Myocyte (in vitro differentiated cells): ENCODE results near the gene CD69. TPM values are rescaled to one million over a fixed set of nuclear protein-coding genes. Genes with fewer than 3 reads are reported as not detected.
"Not testable (repeated sequence)": the region's sequence is repeated elsewhere in the genome, so short reads cannot be mapped to it uniquely, and the experiment has no call there.

ENCODE experiments used
- DNase-seq: peaks from one replicate; pipeline ENCODE4 v3.0.0-alpha.2; 2012; ENCODE audit warnings: low read depth
- total RNA-seq: library from RNA; depleted of rRNA; stranded (reverse); fragments of >200 nt; gene quantifications from 2 replicates; pipeline ENCODE4 v1.2.3, GENCODE V29; 2014

The CD69 gene
- total RNA-seq, 1 donor from 2014 or later = not detected

DNA sequence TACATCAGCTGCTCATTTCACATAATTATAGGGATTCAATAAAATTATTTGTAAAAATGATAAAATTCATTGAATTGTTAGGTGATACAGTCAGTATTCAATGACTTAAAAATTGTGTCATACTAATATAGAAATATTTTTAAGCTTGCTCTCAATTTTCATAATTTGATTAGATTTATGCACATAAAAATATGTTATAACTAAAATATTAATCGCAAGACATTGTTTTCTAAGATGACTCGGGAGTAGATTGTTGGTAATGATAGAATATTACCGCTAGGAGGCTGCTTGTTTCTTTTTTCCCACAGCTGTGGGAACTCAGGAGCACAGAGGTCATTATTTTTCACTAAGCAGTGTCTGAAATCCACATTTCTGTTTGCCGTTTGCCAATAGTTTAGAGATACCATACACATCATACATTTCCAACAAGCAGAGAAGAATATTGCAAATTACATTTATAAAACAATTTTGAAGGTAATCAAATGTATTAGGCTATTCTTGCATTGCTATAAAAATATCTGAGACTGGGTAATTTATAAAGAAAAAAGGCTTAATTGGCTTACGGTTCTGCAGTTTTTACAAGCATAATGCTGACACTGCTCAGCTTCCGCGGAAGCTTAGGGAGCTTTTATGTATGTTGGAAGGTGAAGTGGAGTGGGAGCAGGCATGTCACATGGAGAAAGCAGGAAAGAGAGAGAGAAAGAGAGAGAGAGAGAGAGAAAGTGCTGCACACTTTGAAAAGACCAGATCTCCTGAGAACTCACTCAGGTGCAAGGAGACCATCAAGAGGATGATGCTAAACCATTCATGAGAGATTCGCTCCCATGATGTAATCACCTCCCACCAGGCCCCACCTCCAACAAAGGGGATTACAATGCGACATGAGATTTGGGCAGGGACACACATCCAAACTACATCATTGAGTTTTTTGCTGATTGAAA, 9.2 kb downstream of the CD69 start:
- peak; percentile 34 for DNase-seq

DNA sequence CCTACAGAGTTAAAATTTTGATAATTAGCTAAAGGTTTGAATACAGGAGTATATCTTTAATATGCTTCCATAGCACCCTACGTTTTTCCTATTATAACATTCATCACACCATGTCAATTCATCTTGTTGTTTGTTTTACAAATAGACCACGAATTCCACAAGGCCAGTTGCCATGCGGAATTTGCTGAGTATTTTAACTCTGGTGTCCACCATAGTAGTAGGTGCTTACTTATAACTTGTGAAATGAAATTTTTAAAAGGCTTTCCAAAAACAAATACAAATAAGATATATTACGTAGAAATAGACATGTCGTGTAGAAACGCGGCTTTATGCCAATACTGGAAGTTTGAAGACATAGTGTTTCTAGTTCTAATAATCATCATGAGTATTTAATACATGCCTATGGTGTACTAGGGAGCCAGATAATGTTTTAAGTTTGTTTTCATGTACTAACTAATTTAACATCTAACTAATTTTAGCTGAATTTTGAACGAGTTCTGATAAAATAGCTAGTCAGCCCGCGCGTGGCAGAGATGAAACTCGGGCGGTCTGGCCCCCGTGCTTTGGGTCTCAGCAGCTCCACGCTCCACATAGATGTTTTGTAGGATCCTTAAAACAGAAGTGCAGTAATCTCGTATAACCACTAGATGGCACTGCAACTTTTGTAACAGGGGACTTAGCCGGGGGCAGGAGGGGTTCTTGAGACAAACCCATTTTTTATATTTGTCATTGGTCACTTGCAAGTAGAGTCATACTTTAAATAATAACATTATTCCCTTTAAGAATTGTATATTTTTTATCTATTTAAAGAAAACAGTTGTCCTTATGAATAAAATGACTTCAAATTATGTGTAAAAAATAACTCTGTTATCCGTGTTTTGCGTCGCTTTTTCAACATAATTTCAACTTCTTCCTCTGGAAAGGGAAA, 10.2 kb downstream of the CD69 start:
- peak; percentile 74 for DNase-seq

DNA sequence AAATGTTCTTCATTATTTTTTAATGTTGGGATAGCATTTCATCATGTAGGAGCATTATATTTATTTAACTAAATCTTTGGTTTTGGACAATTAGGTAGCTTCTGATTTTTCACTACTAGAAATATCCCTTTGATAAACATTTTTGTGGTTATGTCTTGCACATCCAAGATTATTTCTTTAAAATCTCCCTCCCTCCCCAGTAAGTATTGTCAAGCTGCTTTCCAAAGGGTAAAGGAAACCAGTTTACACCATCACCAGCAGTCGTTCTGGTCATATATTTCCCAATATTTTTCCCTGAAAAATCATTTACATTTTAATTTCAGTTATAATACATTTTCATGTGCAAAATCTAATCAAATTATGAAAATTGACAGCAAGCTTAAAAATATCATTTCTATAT, 11.1 kb downstream of the CD69 start:
- DNase-seq = no peak

DNA sequence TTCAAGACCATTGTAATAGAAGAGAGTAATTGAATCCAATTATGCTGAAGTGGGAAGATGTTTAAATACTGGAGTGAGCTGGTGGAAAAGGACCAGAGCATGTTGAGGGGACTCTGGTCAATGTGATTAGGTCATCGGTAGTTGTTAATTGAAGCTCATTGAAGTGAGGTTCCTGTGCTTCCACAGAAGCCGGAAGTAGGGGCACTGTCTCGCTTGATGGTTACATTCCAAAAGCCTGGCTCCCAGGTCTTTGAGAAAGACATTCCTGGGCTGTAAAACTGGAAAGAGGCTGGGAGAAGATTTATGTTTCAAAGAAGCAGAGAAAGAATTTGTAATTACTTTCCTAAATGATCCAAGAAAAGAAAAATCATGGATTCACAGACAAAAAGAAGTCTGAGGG, 15.5 kb downstream of the CD69 start:
- DNase-seq = no peak

DNA sequence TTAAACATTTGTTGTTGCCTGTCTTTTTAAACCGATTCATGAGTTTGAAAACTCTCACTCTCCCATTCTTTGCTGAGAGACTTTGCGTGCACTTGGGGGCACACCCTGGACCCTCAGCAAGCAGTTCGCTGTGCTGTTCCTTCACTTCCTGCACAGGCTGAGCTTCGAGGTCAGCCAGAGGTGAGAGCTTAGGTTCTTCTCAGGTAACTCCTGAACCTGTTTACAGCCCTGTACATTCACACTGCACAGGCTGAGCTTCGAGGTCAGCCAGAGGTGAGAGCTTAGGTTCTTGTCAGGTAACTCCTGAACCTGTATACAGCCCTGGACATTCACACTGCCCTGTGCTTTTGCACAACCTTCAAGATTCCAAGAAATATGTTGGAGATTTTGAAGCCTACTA, 18.0 kb downstream of the CD69 start:
- DNase-seq = no peak

DNA sequence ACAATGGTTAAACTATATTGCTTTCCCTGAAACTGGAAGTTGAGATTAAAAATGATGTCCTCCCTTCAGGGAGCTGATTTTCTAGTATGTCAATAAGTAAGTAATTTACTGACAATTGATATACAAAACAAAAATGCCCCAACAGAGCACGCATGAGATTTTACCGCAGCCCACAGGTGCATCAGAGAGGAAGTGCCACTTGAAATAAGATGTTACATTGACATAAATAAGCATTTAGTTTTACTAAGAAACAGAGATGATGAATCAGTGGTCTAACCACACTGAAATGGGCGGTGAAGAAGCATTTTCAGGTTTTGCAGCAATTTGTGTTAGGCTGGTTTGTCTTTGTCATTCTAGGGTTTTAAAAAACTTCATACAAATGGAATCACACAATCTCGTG, 19.0 kb downstream of the CD69 start:
- no peak for DNase-seq

DNA sequence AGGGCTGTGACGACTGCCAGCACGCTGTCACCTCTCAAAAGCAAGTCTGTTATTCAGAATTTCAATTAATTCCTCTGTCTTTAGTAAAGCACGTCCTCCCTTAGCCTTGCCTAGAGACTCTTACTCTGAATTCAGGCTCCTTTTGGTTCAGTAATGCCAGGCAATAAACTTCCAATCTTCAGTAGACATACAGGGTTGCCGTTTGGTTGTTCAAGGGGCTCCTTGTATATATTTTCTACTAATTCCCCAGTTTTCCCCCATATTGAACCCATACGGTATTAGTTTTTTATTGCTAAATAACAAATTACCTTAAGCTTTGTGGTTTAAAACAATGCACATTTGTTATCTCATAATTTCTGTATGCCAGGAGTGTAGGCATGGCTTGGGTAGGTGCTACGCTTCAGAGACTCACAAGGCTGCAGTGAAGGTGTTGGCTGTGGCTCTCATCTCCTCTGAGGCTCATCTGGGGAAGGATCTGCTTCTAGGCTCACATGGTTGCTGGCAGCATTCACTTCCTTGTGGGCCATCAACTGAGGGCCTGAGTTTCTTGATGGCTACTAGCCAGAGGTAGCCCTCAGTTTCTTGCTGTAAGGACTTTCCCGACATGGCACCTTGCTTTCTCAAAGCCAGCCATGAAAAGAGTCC, 20.5 kb downstream of the CD69 start:
- DNase-seq = no peak

DNA sequence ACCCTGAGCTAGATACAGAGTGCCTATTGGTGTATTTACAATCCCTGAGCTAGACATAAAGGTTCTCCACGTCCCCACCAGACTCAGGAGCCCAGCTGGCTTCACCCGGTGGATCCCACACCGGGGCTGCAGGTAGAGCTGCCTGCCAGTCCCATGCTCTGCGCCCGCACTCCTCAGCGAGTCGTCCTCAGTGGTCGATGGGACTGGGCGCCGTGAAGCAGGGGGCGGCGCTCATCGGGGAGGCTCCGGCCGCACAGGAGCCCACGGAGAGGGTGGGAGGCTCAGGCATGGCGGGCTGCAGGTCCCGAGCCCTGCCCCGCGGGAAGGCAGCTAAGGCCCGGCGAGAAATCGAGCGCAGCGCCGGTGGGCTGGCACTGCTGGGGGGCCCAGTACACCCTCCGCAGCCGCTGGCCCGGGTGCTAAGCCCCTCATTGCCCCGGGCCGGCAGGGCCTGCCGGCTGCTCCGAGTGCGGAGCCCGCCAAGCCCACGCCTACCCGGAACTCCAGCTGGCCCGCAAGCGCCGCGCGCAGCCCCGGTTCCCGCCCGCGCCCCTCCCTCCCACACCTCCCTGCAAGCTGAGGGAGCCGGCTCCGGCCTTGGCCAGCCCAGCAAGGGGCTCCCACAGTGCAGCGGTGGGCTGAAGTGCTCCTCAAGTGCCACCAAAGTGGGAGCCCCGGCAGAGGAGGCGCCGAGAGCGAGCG, 21.1 kb downstream of the CD69 start:
- DNase-seq = not testable (repeated sequence)

DNA sequence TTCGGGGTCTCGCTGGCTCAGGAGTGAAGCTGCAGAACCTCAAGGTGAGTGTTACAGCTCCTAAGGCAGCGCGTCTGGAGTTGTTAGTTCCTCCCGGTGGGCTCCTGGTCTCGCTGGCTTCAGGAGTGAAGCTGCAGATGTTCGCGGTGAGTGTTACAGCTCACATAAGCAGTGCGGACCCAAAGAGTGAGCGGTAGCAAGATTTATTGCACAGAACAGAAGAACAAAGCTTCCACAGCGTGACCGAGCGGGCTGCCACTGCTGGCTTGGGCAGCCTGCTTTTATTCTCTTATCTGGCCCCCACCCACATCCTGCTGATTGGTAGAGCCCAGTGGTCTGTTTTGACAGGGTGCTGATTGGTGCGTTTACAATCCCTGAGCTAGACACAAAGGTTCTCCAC, 21.8 kb downstream of the CD69 start:
- DNase-seq = not testable (repeated sequence)

DNA sequence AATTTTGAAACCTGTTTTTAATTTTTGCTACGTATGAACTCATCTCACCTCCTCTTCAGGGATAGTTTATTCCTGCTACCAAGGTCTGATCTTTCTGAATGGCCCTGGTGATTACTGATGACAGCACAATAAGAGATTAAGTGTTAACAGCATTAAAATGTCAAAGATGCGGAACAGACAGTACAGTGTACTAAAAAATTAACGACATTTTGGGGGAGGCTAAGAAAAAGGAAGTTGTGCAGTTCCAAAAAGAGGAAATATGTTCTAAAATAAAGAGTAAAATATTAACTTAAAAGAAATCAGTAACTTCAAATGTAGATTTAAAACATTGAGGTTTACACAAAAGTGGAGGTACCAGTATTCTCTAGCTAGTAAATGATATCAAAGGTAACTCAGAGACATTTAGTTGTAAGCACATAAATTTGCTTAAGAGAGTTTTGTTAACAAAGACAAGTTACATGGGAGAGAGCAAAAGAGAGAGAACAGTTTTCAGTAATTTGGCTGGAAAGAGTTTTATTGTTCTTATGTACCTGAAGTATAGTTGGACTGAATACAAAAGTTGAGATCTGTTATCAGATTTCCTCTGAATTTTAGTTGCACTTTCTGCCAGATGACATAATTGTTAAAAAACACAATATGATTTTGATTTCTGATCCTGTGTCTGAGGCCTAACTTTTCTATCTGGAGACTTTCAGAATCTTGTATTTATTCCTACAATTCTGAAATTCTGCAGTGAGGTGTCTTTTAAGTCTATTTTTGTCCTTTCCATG, 23.6 kb downstream of the CD69 start:
- DNase-seq = no peak

DNA sequence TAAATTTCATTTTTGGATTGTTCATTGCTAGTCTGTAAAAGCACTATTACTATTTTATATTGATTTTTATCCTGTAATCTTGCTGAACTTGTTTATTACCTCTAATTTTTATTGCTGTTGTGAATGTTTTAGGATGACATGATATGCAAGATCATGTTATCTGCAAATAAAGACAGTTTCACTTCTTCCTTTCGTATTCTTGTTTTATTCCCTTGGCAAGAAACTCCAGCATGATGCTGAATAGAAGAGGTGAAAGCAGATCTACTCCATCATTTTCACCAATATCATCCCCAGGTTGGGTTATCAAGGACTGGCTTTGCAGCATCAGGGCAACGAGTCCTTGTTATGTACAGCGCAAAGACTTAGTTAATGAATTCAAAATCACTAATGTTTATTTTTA, 25.1 kb downstream of the CD69 start:
- DNase-seq = no peak

DNA sequence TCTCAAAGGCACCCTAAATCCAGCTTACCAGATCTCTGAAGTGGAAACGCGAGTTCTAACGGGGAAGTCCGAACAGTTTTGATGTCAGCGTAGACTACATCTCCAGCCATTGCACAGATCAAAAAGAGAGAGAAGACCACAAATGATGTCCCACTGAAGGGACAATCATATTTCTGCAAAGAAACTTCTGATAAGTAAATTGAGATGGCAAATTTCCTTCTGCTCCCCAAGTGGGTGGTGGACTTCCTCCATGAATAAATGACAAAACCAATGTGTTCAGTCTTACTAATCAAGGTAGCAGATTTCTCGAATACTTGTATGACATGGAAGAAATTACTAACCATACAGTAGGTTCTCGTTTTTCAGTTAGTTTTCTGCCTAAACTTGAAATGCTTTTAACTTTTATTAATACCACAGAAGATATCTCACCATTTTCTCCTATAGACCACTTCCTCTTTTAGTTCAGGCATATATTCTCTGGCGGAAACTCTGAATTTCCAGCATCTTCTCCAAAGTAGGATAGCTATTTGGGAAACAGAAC, 27.7 kb downstream of the CD69 start, which contains the start of gene CLECL1:
CLECL1 (minus strand) TSS at position 177 of the 541 bp plus-strand sequence.
- no peak for DNase-seq

DNA sequence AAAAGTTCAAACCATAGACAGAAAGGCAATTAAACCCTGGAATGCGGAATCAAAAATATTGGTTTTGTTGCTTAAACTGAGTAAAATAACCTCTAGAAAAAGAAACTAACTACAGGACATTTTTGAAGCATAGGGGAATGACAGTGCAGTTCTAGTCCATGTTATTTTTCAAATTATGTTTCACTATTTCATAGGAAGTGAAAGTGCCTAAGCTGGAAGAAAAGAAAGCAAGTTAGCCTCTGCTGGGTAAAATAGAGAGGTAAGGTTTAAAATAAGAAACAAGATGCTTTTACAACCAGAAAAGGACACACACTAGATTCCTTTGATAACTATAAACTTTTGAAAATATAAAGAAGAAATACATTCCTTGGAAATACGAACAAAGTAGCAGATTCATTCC, 28.9 kb downstream of the CD69 start:
- DNase-seq = no peak

DNA sequence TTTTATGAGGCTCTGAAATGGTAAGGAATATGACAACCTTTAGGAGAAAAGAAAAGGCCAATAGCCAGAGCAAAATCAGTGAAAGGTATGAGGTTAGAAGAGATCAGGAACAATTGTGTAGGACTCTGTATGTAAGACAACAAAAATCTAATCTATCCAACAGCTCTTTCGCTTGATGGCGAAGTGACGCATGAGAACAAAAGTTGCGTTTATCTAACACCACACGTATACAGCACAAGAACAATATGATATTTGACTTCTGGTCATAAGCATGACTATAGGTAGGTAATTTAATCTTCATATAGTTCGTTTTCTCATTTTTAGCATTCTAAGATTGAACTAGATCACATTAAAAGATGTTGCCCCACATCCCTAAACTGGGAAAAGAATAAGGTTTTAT, 29.3 kb downstream of the CD69 start:
- DNase-seq = no peak

DNA sequence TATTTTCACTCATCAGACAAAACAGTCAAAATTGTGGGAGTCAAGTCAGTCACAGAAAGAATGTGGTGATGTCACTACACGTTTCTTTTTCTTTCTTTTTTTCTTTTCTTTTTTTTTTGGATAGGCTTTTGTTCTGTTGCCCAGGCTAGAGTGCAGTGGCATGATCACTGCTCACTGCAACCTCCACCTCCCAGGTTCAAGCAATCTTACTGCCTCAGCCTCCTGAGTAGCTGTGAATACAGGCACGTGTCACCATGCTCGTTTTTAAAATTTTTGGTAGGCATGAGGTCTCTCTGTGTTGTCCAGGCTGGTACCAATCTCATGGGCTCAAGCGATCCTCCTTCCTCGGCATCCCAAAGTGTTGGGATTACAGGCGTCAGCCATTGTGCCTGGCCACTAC, 30.1 kb downstream of the CD69 start:
- DNase-seq = no peak

DNA sequence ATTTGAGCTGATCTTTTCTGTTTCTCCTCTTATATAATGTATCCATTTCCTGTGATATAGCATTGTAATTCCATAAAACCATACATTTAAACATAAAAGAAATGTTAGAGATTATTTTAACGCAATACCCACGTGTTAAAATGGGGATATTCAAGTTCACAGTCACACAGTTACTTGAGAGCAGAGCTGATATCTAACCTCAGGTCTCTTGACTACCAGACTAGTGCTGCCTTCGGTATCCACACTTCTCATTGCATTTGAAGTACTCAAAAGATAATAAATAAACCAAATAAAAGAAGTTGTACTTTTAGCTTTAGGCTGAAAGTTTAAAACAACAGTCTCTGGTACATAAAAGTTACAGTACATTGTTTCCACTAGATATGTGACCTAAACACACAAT, 30.7 kb downstream of the CD69 start:
- DNase-seq = no peak

DNA sequence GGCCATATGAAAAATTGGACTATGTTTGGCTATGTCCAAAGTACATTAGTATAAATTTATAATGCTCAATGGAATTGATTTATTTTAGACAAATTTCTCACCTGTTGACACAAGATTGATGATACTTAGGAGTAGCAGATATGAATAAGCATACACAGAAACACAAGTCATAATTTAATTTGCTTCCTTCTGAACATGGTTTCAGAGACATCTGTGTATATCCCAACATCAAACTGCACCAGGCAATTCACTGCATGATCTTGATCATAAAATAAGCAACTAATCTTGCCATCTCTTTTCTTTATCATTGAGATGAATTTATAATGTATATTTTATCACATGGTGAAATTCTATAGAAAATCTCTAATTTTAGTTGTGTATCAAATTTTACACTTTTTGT, 31.6 kb downstream of the CD69 start:
- DNase-seq = no peak

DNA sequence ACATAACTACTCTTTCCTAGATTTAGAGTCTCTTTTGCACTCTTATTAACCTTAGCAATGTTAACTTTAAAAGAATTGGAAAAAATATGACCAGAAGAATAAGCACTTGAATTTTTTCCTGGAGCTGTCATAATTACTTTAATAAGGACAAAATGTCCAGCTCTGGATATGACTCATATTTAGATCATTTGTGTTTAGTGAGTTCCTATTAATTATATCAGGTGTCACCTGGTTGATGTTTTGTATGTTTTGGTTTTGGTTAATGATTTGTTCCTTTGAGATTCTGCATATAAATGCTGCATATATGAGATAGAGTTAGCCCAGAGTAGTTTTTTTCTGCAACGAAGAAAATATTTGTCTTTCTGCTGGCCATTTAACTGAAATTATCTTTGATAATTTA, 32.9 kb downstream of the CD69 start:
- DNase-seq = no peak

DNA sequence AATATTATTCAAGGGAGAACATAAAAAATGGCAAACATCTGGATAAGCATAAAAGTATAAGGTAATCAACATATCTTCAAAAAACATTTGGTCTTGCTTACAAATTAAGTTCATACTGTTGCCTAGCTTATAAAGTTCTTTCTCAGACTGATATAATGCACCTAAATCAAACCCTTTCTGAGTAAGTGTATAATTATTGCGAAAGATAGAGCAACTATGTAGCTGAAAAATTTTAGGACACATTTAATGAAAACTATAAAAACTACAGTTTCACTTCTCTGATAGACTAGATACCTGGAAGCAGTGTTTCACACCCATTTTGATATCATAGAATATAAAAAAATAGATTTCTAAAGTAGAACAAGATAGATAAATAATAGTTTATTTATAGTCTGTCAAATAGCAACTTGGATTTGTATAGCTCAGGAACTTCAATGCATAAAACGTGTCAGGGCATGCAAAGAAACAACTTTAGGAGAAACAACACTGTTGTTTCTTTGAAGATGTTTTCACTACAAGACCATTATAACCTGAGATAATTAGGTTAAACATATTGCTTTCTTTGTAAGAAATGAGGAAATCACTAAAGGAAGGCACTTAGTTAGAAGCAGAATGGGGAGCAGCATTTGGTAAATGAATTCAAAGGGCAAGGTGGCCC, 35.4 kb downstream of the CD69 start:
- DNase-seq = no peak
